Gastrocnemius medialis (tissue), 4 donors: ENCODE measurements around the gene ZFP92.

Source experiments
- CTCF ChIP-seq, 5 experiments: fragments of 450-650 bp in 3 of 5; fragments of 200-600 bp in 2 of 5; sonication (generic) in 2 of 5; IDR thresholded peaks in 4 of 5; conservative IDR thresholded peaks in 1 of 5; 1 replicate in 4 of 5; 2 replicates in 1 of 5; pipeline ENCODE4 v1.5.1; 2016 to 2019; ENCODE audit warnings: antibody characterized with exemption in 5 of 5, mild to moderate bottlenecking in 3 of 5, moderate library complexity in 3 of 5
- POLR2A ChIP-seq, 2 donors: fragments of 450-650 bp; IDR thresholded peaks; one replicate each; pipeline ENCODE4 v1.6.1; 2017; ENCODE audit warnings: antibody characterized with exemption in 2 of 2, mild to moderate bottlenecking in 2 of 2, moderate library complexity in 2 of 2

- no peak for TF ChIP-seq CTCF (IDR thresholded peaks at IDR 0.05 in 4 of 5, conservative IDR thresholded peaks at IDR 0.05 in 1 of 5)
- TF ChIP-seq POLR2A (IDR thresholded peaks at IDR 0.05) = no peak
Observed at GRCh38 chrX:153405426-153405825, 5.8 kb upstream of the ZFP92 start.
